HG02610 (cell line): ENCODE results near the gene ZNF77.
"Not testable (repeated sequence)": the region's sequence is repeated elsewhere in the genome, so short reads cannot be mapped to it uniquely, and the experiment has no call there.

Experiments
- ATAC-seq: cut with Tn5 transposase; IDR thresholded peaks from one replicate; pipeline ENCODE4 v1.9.1; 2021; ENCODE audit warnings: mild to moderate bottlenecking, moderate library complexity; ENCODE audit not compliant: unreplicated experiment

Gene ZNF77

DNA sequence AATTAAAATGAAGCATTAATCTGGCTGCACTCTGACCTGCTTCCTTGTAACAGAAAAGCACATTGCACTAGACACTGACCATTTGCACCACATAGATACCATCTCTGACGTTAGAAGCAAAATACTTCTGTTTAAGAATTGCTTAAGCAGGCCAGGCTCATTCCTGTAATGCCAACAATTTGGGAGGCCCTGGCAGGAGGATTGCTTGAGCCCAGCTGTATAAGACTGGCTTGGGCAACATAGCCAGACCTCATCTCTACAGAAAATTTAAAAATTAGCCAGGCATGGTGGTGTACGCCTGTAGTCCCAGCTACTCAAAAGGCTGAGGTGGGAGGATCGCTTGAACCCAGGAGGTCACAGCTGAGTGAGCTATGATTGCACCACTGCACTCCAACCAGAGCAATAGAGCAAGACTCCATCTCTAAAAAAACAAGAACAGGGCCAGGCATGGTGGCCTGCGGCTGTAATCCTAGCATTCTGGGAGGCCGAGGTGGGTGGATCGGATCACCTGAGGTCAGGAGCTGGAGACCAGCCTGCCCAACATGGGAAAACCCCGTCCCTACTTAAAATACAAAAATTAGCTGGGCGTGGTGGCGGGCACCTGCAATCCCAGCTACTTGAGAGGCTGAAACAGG is 25.5 kb upstream of the ZNF77 start:
- ATAC-seq, result no peak

DNA sequence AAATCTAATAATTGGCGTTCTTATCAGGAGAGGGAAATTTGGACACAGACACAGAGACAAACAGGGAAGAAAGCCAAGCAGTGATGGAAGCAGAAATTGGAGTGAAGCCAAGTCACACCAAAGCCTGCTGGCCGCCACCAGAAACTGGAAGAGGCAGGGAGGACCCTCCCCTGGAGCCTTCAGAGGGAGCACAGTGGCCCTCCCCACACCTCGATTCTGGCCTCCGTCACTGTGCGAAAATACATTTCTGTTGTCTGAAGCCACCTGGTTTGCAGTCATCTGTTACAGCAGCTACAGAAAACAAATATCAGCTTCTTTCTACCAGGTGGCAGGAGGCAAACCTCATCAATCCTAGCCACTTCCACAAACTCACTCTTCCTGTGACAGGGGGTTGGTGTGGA is 24.3 kb upstream of the ZNF77 start:
- ATAC-seq, result no peak

DNA sequence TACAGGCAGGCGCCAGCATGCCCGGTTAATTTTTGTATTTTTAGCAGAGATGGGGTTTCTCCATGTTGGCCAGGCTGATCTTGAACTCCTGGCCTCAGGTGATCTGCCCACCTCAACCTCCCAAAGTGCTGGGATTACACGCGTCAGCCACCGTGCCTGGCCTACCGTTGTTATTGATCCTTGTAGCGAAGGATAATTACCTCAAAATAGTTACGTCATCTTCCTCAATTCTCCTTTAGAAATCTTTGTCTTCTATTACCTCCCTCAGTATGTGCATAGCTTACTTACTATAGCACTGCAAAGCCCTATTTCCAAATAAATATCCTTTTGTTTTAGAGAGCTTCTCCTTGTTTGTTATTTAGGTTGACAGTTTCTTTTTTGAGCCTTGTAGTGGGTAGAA is 23.2 kb upstream of the ZNF77 start:
- ATAC-seq, result no peak

DNA sequence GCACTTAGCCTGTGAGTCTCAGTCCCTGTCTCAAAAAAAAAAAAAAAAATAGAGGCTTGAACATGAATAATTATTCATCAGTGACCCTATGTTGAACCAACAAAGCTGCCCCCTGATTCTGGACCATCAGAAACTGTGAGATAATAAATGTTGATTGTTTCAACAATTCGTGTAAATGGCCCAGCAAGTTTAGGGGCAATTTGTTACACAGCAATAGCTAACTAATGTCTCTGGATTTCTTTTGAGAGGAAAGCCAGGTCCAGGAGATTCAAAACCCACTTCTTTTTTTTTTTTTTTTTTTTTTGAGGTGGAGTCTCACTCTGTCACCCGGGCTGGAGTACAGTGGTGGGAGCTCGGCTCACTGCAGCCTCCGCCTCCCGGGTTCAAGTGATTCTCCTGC is 20.1 kb upstream of the ZNF77 start:
- no peak for ATAC-seq

DNA sequence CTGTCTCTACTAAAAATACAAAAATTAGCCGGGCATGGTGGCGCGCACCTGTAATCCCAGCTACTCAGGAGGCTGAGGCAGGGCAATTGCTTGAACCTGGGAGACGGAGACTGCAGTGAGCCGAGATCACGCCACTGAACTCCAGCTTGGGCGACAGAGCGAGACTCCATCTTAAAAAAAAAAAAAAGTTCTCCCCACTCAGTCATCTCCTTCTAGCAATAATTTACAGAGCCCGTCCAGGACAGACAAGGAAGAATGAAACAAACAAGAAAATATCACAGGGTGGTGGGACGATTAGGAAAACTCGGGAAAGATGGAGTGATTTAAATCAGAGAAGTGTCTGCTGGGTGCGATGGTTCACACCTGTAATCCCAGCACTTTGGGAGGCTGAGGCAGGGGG is 18.9 kb upstream of the ZNF77 start:
- ATAC-seq, result not testable (repeated sequence)

DNA sequence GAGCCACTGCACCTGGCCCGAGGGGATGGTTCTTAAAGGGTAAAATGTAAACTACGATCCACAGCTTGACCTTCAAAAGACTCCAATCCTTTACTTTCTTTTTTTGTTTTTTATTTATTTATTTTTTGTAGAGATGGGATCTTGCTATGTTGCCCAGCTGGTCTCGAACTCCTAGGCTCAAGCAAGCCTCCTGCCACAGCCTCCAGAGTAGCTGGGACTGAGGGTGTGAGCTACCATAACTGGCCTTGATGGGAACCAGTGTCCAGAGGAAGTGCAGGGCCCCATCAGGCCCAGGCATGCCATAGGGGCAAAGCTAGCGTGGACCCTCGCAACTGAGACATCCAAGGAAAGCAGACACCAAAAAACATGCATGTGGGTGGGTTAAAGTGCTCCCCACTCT is 18.4 kb upstream of the ZNF77 start:
- no peak for ATAC-seq

DNA sequence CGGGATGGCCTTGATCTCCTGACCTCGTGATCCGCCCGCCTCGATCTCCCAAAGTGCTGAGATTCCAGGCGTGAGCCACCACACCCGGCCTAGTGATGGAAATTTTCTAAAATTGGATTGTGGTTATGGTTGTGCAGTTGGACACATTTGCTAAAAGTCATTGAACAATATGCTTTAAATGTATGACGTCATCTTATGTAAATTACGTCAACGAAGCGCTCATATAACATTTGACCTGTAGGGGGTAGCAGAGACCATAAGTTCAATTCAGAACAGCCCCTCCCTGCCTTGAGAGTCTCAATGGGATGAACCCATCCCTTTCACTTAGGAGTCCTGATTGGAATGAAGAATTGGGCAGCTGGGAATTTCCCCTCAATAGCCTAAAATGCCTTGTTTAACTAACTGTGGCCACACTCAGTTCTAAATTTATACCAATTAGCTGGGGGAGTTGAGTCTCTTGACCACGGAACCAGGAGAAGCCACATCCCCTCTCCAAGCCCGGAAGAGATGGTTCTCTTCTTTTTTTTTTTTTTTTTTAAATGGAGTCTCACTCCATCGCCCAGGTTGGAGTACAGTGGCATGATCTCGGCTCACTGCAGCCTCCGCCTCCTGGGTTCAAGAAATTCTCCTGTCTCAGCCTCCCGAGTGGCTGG is 17.4 kb upstream of the ZNF77 start:
- no peak for ATAC-seq

DNA sequence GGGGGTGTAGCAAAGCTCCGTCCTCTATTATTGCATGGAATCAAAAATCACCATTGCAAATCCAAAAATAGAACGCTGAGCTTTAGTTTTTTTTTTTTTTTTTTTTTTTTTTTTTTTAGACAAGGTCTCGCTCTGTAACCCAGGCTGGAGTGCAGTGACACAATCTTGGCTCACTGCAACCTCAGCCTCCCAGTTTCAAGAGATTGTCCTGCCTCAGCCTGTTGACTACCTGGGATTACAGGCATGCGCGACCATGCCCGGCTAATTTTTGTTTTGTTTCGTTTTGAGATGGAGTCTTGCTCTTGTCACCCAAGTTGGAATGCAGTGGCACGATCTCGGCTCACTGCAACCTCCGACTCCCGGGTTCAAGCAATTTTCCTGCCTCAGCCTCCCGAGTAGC is 15.3 kb upstream of the ZNF77 start:
- ATAC-seq, result no peak

DNA sequence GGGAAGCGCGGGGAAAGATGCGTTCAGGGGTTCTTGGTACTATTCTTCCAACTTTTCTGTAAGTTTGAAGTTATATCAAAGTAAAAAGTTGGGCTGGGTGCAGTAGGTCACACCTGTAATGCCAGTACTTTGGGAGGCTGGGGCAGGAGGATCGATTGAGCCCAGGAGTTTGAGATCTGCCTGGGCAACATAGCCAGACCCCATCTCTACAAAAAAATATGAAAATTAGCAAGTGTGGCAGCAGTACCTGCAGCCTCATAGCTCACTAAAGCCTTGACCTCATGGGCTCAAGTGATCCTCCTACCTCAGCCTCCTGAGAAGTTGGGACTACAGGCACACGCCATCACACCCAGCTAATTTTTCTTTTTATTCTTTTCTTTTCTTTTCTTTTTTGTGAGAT is 12.4 kb upstream of the ZNF77 start:
- ATAC-seq, result no peak

DNA sequence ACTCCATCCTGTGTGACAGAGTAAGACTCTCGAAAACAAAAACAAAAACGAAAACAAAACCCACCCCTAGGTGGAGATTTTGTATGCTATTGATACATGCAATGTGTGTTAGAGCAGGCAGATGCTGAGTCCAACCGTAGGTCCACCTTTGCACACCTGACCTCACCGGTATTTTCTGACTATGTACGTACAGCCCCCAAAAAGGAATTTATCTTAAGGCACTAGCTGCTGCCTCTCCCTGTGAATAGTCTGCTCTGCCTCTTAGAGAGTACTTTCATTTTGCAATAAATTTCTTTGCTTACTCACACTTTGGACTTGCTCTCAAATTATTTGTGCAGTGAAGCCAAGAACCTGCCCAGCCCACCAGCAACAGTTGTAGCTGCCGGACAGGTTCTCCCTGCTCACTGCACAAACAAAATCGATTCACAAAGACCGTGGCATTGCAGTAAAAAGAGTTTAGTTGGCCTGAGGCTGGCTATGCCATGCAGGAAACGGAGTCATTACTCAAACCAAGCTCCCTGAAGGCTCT is 8.2 kb upstream of the ZNF77 start:
- no peak for ATAC-seq

DNA sequence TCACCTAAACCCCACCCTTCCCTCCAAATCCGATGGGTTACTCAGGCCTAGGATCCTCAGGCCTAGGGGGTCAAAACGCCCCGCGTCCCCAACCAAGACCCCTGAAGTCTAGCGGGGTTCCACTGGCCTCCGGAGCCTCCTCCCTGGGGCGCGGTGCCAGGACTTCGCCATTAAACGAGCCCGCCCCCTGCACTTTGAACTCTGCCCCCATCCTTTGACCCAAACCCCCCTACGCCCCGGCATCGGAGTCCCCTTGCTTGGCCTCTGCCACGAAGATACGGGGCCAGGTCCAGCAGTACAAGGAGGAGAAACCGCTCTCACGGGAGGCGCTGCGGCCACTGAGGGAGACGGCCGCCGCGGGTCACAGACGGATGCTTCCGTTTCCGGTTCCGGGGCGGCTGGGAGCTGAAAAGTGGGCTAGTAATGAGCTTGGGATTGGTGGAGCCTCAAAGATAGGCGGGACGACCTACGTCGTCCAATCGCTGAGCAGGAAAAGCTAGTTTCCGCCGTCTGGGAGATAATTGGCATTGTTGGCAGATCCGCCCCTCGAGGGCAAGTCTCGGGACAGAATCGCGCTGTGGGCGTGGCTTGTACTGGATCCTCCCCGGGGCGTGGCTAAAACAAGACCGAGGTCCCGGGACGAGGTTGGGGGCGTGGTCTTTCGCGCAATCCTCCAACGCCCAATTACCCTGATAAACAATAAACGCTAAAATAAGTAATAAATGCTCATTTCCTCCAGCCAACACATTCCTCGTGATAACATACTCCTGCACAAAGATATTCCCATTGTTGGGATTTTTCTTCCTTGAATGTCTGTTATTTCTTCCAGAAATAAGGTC is 5.7 kb upstream of the ZNF77 start:
- peak; percentile 92 for ATAC-seq

DNA sequence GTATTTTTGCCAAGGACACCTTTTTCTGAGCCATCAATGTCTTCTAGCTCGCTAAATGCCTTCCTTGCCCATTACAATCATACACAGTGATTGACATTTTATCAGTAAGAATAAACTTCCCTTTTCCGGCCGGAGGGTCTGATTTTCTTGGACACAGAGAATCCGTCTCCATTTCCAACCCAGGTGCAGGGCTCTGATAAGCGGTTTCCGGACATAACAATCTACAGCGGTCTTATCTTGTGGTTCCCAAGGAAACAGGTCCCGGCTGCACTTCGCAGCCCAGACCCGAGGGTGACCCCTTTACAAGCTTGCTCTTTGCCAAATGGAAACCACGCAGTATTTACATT is 5.1 kb upstream of the ZNF77 start:
- ATAC-seq, result no peak

DNA sequence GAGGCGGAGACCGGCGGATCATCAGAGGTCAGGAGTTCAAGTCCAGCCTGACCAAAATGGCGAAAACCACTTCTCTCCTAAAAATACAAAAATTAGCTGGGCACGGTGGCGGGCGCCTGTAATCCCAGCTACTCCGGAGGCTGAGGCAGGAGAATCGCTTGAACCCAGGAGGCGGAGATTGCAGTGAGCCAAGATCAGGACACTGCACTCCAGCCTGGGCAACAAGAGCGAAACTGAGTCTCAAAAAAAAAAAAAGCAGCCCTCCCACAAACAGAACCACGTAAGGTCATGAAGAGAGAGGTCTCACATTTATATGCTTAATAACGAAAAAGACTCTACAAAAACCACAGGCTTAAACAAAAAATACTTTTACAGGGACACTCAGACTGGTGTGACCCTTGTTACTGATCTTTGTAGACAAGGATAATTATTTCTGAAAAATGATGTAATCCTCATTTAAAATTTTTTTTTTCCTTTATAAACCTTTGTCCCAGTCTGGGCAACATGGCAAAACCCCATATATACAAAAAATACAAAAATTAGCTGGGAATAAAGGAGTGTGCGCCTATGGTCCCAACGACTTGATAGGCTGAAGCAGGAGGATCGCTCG is 909 bp upstream of the ZNF77 start:
- no peak for ATAC-seq

DNA sequence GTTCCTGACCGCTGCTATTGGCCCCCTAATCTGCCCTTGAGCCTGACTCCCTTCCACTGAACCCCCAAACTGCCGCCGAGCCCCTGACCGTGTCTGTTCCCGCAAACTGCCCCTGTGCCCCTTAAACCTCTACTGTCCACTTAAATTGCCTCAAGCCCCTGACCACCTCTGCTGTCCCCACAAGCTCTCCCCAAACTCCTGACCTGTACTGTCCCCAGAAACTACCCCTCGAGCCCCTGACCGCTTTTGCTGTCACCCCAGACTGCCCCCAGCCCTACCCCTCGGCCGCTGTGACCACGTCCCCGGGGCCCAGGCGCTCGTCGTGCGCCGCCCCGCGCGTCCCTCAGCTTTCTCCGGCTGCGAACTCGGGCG is 382 bp downstream of the ZNF77 start:
- ATAC-seq, result no peak

DNA sequence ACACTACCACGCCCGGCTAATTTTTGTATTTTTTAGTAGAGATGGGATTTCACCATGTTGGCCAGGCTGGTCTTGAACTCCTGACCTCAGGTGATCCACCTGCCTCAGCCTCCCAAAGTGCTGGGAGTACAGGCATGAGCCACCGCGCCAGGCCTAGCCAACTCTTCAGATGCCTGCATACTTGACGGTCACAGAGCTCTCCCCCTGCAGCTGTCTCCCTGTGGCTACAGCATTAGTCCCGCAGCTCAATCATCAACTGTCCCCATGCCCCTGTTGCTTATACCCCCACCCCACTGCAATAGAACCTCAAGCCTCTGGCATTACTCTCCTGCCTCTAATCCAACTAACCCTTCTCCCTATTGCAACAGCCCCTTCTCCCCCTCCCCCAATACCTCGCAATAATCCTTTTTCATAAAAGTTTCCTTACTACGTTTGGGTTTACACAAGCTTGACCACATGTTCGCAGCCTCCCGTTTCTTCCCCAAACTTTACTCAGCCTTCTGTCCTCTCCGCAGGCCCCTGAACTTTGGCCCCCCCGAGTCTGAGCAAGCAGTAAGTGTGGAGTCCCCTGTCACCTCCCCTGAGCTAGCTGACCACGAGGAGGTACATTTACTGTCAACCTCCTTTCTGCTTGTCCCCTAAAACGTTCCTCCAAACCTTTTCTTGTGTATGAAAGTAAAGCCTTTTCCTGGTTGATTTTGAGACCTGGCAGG is 1.7 kb downstream of the ZNF77 start:
- no peak for ATAC-seq

DNA sequence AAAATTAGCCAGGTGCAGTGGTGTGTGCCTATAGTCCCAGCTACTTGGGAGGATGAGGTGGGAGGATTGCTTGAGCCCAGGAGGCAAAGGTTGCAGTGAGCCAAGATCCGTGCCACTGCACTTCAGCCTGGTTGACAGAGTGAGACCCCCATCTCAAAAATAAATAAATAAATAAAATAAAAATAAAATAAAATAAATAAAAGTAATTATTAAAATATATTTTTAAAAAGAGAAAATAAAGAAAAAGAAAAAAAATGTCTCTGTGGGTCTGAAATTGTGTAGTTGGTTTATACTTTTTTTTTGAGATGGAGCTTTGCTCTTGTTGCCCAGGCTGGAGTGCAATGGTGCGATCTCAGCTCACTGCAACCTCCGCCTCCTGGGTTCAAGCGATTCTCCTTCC is 8.9 kb downstream of the ZNF77 start:
- not testable (repeated sequence) for ATAC-seq

DNA sequence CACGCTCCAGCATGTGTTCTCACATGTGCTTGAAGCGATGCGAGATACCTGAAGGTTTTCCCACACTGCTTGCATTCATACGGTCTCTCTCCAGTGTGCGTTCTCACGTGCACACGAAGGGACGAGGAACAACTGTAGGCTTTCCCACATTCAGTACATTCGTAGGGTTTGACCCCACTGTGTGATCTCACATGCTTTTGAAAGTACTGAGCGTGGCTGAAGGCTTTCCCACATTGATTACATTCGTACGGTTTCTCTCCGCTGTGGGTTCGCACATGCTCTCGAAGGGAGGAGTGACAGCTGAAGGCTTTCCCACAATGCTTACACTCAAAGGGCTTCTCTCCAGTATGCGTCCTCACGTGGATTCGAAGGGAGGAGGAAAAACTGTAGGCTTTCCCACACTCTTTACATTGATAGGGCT is 11.3 kb downstream of the ZNF77 start:
- no peak for ATAC-seq

DNA sequence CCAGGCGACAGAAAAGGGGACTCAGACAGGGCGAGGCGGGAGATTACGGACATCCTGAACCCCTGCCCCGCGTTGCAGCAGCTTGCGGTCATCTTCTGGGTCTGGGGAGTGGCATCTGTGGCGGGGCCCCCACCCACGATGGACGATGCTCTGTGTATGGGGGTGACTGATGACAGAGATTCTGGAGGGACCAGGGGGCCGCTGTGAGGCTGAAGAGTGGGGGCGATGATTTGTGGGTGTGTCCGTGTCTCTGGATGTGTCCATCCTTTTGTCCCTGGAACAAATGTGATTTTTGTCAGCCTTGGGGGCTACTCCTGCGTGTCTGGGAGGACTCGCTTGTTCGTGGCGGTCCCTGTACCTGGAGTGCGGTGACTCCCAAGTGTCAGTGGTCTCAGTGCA is 17.7 kb downstream of the ZNF77 start:
- no peak for ATAC-seq

DNA sequence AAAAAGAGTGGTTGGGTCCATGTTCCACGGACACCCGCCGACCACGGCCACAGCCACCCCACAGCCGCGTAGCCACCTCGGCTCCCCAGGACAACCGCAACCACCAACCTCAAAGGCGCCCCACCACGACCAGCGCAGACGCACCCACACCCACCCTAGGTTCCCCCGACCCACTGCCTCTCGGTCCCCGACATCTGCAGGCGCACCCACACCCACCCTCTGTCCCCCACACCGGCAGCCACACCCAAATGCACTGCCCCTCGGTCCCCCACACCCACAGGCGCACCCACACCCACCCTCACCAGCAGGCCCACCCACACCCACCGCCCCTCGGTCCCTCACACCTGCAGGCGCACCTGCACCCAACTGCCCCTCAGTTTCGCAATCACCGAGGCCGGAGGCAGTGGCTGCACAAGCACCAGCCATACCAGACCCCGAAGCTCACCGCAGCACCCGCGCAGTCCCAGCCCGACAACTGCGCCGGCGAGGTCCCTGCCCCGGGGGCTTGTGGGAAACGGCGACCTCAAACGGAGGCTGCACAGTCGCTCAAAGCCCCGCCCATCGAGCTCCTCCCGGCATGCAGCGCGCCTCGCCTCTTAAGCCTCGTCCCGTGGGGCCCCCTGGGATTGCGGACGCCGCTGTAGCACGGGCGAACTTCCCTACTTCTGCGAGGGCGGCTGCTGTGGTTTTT is 18.3 kb downstream of the ZNF77 start:
- no peak for ATAC-seq

DNA sequence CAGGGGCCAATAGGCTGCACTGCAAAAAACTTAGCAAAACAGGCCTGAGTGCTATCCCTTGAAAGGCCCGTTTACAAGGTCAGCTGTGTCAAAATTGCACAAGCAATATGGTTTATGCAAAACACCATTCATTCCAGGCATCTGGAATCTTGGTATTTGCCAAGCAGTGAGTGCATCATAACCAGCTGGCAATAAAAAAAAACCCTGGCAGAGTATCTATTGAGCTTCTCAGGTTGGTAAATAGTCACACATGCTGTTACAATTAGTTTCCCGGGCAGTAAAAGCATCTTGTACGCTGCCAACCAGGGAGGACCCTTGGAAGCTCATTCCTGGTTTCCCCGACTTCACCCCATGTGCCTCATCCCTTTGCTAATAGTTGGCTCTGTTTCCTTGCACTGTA is 21.3 kb downstream of the ZNF77 start:
- ATAC-seq, result no peak
